GM13976 (cell line): ENCODE measurements around the gene PLEKHM3.

Experiments used
- DNase-seq: peaks from one replicate; pipeline ENCODE4 v3.0.0; 2012; ENCODE audit warnings: low spot score
- CTCF ChIP-seq: IDR thresholded peaks from 2 replicates; pipeline ENCODE4 v1.5.1; 2012; ENCODE audit warnings: borderline replicate concordance, mild to moderate bottlenecking; ENCODE audit not compliant: insufficient read depth; ENCODE audit errors: extremely low read depth, missing control alignments, control extremely low read depth
- in situ Hi-C: fragments of 300-500 bp; cut with MboI; formaldehyde crosslinking; loops from one replicate; pipeline ENCODE4 v1.12.0; 2022; ENCODE audit warnings: low sequenced_read_pairs, mixed read lengths, inconsistent platforms; ENCODE audit not compliant: unreplicated experiment

The PLEKHM3 gene

DNA sequence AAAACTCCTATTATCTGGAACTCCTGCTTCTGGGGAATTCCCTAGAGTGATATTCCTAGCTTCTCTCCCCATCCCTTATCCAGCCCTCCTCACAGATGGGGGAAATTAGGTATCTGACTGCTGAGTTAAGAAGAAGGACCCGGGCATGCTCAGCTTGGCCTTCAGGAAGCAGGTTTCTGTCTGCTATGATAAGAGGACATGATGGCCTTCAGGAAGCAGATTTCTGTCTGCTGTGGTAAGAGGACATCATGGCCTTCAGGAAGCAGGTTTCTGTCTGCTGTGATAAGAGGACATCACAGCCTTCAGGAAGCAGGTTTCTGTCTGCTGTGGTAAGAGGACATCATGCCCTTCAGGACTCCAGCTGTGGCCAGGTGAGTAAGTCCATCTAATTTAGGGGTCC, 65.2 kb downstream of the PLEKHM3 start:
- no peak for DNase-seq
- in situ Hi-C loops: no loop called here
- TF ChIP-seq CTCF: no peak

GRCh38 chr2:207956771-207957170, 68.6 kb downstream of the PLEKHM3 start:
- DNase-seq: no peak
- in situ Hi-C loops: no loop called here
- TF ChIP-seq CTCF: no peak

DNA sequence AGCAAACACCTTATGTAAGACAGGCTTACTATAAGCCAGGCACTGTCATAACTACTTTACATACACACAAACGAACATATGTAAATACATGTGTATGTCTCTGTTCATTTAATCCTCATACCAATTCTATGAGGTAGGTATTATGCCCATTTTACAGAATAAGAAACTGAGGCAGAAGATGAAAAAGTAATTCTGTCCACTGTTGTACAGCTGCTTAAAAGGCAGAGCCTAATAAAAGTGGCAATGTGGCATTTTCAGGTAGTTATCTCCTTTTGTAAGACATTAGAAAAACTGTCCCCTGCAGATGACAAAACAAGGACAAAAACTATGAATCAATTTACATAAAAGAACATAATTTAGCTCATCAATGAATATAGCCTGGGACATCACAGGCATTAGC, 69.9 kb downstream of the PLEKHM3 start:
- no peak for TF ChIP-seq CTCF
- in situ Hi-C loops: no loop called here
- DNase-seq: no peak

DNA sequence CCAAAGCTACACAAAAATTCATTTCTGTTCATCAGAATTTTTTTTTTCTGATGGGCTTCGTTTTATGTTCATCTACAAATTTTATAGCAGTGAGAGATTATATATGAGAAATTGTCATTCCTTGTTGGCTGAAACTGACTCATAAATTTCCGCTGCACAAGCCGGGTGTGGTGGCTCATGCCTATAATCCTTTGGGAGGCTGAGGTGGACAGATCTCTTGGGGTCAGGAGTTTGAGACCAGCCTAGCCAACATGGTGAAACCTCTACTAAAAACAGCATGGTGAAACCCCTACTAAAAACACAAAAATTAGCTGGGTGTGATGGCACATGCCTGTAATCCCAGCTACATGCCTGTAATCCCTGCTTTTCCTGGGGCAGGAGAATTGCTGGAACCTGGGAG, 72.0 kb downstream of the PLEKHM3 start:
- in situ Hi-C loops: no loop called here
- DNase-seq: no peak
- TF ChIP-seq CTCF: no peak

GRCh38 chr2:207952564-207953345, 72.6 kb downstream of the PLEKHM3 start:
- no peak for DNase-seq
- in situ Hi-C loops: no loop called here
- TF ChIP-seq CTCF: no peak

DNA sequence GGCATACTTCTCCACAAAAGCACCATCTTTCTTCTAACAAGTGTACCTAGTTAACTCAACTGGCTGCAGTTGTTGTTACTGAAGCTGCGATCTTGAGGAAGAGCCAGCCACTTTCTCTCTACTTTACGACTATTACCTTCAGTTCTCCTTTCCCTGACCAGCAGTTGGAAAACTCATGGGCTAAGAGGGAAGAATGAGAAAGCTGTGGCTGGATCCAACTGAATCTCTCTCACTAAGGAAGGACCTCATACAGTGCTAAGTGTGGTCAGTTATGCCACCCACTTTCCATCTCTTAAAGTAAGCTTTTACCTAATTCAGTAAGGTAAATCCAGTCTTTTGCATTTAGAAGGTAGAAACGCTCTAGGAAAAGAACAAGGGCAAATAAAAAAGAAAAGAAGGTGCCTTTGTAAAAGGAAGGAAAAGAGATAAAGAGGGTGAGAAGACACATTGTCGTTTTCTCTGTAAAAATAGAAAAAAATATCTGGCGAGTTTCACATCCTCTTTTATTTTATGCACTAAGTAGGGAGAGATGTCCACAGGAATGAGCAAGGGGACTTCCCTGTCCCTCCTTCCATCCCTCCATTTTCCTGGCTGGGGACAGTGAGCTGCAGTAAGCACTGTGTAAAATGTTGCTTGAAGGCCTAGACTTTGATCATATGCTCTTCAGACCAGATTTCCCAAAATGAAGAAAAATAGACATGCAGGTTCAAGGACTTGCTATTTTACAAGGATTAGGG, 73.4 kb downstream of the PLEKHM3 start:
- TF ChIP-seq CTCF: no peak
- in situ Hi-C loops: no loop called here
- no peak for DNase-seq

- TF ChIP-seq CTCF: no peak
- no peak for DNase-seq
- in situ Hi-C loops: no loop called here
Measured at GRCh38 chr2:207950761-207951114, 74.6 kb downstream of the PLEKHM3 start.
